GM23338 (cell line): ENCODE measurements around the gene FKBP1B.

Experiments
- CTCF ChIP-seq, 2 experiments: fragments of 200-600 bp in 1 of 2; sonication (generic) in 1 of 2; conservative IDR thresholded peaks; 2 replicates each; pipeline versions ENCODE4 v1.5.1 to v1.6.1; 2016 to 2017; ENCODE audit warnings: antibody characterized with exemption in 2 of 2, low read depth in 2 of 2, mild to moderate bottlenecking in 2 of 2, moderate library complexity in 1 of 2
- ETS1 ChIP-seq: IDR thresholded peaks from 2 replicates; pipeline ENCODE4 v1.6.1; 2016; ENCODE audit warnings: antibody characterized with exemption
- EZH2 ChIP-seq: fragments of 200-600 bp; sonication (generic); IDR thresholded peaks from one replicate; pipeline ENCODE4 v1.8.0; 2017; ENCODE audit warnings: antibody characterized with exemption, mild to moderate bottlenecking, low read depth; ENCODE audit not compliant: unreplicated experiment
- EZH2phosphoT487 ChIP-seq: fragments of 200-600 bp; sonication (generic); IDR thresholded peaks from one replicate; pipeline ENCODE4 v1.8.1; 2018; ENCODE audit warnings: antibody characterized with exemption; ENCODE audit not compliant: unreplicated experiment
- JUNB ChIP-seq: IDR thresholded peaks from one replicate; pipeline ENCODE4 v1.6.1; 2016; ENCODE audit warnings: antibody characterized with exemption; ENCODE audit not compliant: unreplicated experiment
- NANOG ChIP-seq: IDR thresholded peaks from 2 replicates; pipeline ENCODE4 v1.6.1; 2016; ENCODE audit warnings: antibody characterized with exemption, borderline replicate concordance
- POLR2AphosphoS5 ChIP-seq: IDR thresholded peaks from 2 replicates; pipeline ENCODE4 v1.6.1; 2016; ENCODE audit warnings: antibody characterized with exemption, low read depth
- REST ChIP-seq: IDR thresholded peaks from one replicate; pipeline ENCODE4 v1.6.1; 2018; ENCODE audit warnings: antibody characterized with exemption; ENCODE audit not compliant: unreplicated experiment
- ZNF331 ChIP-seq: fragments of 250-450 bp; sonication (Bioruptor Pico); IDR thresholded peaks from 2 replicates; pipeline ENCODE4 v1.5.0; 2020; ENCODE audit warnings: low read depth, mild to moderate bottlenecking, moderate library complexity

- TF ChIP-seq CTCF (conservative IDR thresholded peaks at IDR 0.05; ENCODE audit: low read depth in 2 of 2) = no peak
- TF ChIP-seq EZH2 = no peak
- no peak for TF ChIP-seq ZNF331 (CRISPR knock-in tag)
- TF ChIP-seq REST = no peak
- TF ChIP-seq POLR2AphosphoS5 = no peak
- TF ChIP-seq JUNB = no peak
- TF ChIP-seq NANOG = no peak
- TF ChIP-seq EZH2phosphoT487 = no peak
- no peak for TF ChIP-seq ETS1
These were observed 35.6 kb downstream of the FKBP1B start for GRCh38 chr2:24085200-24085489.
